Muscle layer of colon (tissue), 2 donors: ENCODE results near the gene EMILIN1.

Source experiments
- H3K27ac ChIP-seq: one replicate; pipeline ENCODE4 v1.7.0; 2013; ENCODE audit warnings: low read depth, mild to moderate bottlenecking, low read length, moderate library complexity
- H3K27me3 ChIP-seq, 2 donors: one replicate each; pipeline ENCODE4 v1.7.0; 2013; ENCODE audit warnings: low read length in 2 of 2, mild to moderate bottlenecking in 2 of 2; ENCODE audit not compliant: insufficient read depth in 2 of 2, control insufficient read depth in 1 of 2
- H3K36me3 ChIP-seq: one replicate; pipeline ENCODE4 v1.7.0; 2013; ENCODE audit warnings: mild to moderate bottlenecking, low read length; ENCODE audit not compliant: insufficient read depth
- H3K4me1 ChIP-seq: one replicate; pipeline ENCODE4 v1.7.0; 2013; ENCODE audit warnings: mild to moderate bottlenecking, low read length; ENCODE audit not compliant: insufficient read depth
- H3K4me3 ChIP-seq, 2 donors: one replicate each; pipeline ENCODE4 v1.7.0; 2013; ENCODE audit warnings: low read length in 2 of 2, low read depth in 1 of 2, mild to moderate bottlenecking in 1 of 2, moderate library complexity in 1 of 2
- H3K9ac ChIP-seq: one replicate; pipeline ENCODE4 v1.7.0; 2013; ENCODE audit warnings: low read length
- H3K9me3 ChIP-seq: one replicate; pipeline ENCODE4 v1.7.0; 2013; ENCODE audit warnings: mild to moderate bottlenecking, low read length
- donor health status: abdominal sarcoma.
- donor health status: Adenocarcinoma of cecum.

Gene EMILIN1

DNA sequence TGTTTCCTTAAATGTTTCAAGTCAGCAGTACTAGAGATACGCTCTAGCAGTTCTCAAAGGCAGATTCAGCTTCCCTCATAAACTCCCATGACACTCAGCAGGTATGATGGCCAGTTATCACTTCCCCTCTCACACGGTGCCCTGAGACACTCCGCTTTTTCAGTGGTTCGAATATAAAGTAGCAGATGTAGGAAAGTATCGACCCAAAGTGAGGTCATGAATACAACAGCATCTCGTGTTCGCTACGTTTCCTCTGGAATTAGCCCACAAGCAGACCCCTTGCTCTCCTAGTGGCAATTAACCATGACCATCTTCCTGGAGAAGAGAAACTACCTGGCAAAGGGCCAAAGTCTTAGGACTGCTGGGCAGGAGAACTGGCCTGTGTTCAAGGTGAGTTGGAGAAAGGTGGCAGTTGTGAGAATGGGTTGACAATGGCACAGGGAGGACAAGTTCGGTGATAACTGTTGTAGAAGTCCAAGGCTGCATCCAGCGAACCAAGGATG is 36.2 kb upstream of the EMILIN1 start:
- no peak overlapping the region for H3K27ac ChIP-seq
- no peak overlapping the region for H3K9ac ChIP-seq
- peaks cover 43% of the 10 kb centered on the region for H3K36me3 ChIP-seq
- H3K27me3 ChIP-seq: no peaks in the 10 kb centered on the region
- no peak overlapping the region for H3K4me3 ChIP-seq
- no peaks in the 10 kb centered on the region for H3K9me3 ChIP-seq
- H3K4me1 ChIP-seq: peaks cover 12% of the 10 kb centered on the region

DNA sequence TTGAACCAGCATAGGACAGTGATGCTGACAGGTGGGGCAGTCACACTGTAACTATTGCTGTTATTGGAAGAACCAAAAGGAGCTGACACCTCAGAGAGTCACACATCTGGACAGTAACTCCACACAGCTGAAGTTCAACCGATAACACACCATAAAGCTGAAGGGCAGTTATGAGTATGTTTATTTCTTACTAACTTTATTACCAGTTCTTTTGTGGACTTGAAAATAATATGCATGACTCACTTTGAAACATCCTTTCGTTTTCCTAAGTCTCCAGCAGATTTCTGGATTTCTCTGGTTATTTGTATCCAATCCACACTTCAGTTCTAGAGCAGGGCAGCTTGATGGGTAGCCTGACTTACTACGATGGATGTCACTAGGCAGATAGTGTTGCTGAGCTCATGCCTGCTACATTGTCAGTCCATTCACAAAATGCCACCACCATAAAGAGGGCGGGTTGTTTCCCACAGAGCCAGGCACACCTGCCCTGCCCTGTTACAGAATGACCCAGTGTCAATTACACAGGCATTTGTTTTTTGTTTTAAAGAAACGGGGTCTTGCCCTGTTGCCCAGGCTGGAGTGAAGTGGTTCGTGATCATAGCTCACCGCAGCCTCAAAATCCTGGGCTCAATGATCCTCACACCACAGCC is 35.3 kb upstream of the EMILIN1 start:
- Histone ChIP-seq H3K27ac (no peak overlapping the region), H3K4me3 (no peak overlapping the region), H3K9me3 (no peaks in the 10 kb centered on the region), H3K27me3 (no peaks in the 10 kb centered on the region), H3K36me3 (peaks cover 34% of the 10 kb centered on the region), H3K4me1 (peaks cover 12% of the 10 kb centered on the region), H3K9ac (no peak overlapping the region)

DNA sequence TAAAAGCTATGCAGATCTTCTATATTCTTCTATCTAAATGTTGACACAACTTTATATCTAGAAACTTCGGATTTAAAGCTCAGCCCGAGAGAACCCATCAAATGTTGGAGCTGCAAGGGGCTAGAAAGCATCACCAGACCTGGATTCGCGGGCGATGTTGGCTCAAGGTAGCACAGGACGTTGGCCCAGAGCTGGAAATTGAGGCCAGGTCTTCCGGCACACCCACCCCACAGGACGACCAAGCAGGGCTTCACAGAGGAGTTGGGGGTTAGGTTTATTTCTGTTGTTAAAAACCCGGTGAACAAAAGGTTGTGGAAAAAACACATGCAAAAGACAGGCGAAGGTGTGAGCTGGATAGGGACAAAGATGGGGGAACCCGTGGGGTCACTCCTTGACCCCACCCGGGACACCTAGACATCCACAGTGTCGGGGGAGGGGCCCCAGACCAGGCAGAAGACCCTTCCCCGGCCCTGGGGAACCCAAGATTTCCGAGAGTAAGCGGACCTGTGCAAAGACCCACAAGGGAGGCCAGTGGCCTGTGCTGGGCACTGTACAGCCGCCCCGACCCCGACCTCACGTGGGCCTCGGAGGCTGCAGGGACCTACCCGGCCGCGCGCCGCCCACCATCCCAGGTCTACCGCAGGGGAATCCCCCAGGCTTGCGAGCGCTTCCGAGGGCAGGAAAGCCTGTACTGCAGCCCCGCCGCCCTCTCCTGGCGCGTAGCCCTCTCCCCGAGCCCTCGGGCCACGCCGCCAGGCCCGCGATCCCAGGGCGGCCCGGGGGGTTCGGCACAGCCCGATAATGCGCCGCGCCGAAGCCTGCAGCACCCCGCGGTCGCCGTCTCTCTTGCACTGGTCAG is 28.8 kb upstream of the EMILIN1 start:
- Histone ChIP-seq H3K4me1 (peaks cover 18% of the 10 kb centered on the region), H3K9me3 (no peaks in the 10 kb centered on the region), H3K27ac (peak overlapping the region; percentile 98), H3K4me3 (peak overlapping the region; percentile 70 to 92), H3K9ac (peak overlapping the region; percentile 67), H3K27me3 (no peaks in the 10 kb centered on the region), H3K36me3 (peaks cover 16% of the 10 kb centered on the region)

DNA sequence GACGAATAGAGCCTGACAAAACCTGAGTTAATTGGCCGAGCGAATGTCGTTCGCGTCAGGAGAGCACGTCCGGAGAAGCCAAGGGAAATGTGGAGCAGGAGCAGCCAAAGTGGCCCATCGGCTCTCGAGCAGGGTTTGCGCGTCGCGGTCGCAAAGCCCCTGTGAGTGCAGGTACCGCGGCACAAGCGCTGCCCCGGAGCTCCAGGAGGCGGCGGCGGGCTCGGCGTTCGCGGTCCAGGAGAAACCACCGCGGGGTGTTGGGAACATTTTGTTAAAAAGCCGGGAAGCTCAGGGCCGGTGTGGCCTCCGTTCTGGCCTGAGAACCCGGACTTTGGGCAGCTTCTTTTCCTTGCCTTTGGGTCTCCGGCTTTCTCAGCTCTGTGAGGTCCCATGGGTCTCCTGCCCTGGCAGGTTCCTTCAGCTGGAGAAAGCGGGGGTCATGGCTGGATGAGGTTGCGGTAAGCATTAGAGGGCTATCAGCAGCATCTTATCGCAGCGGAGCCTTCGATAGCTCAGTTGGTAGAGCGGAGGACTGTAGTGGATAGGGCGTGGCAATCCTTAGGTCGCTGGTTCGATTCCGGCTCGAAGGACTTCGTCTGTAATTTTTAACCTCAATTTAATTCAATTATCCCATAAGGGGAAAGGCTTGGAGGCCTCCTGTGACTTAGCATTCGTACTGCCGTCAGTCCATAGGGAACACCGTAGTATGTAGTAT is 28.0 kb upstream of the EMILIN1 start:
- H3K9ac ChIP-seq: peak overlapping the region; percentile 69
- peaks cover 18% of the 10 kb centered on the region for H3K4me1 ChIP-seq
- peak overlapping the region; percentile 98 for H3K27ac ChIP-seq
- peak overlapping the region; percentile 70 to 92 for H3K4me3 ChIP-seq
- H3K36me3 ChIP-seq: peaks cover 24% of the 10 kb centered on the region
- no peaks in the 10 kb centered on the region for H3K9me3 ChIP-seq
- H3K27me3 ChIP-seq: no peaks in the 10 kb centered on the region

DNA sequence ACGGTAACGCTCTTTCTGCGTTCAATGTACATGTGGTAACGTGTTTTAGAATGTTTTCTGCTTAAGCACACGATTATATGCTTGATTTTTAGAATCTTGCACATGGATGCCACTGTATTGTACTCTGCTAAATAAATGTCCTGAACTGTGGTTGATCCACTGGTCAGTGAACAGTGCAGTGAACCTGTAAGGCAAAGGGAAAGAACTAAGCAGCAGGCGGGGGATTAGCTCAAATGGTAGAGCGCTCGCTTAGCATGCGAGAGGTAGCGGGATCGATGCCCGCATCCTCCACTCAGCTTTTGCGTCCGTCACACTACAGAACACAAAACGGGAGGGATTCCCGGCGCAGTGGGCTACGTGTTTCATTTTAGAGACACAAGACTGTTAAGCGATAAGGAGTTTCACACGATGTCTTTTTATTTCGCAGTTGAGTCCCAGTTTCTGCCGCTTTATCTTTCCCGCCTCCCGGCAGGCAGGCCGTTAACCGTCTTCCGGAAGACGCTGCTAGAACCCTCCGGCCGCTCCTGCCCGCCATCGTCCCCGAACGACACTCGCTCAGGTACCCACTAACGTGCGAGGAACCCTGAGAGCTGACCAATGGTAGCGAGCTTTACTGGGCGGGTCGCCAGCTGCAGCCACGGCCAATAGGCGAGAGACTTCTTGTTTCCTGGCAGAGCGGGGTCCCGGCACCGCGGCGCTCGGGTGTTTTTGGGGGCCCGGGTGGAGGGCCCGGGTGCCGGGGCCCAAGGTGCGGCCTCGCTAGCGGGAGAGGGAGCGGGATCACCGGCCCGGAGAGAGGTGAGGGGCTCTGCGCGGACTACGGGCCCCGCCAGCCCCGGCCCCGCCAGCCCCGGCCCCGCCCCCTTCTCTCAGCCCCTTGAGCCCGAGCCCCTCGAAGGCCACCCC is 27.2 kb upstream of the EMILIN1 start, which contains the start of gene AGBL5:
TSS of gene AGBL5 (plus strand) at position 673 of the 906 bp plus-strand sequence. CDS start 1,291 bp downstream, outside the sequence.
- Histone ChIP-seq H3K27me3 (no peaks in the 10 kb centered on the region), H3K9me3 (no peaks in the 10 kb centered on the region), H3K4me1 (peaks cover 18% of the 10 kb centered on the region), H3K4me3 (peak within 1 kb of the TSS; percentile 70 to 92), H3K27ac (peak within 1 kb of the TSS; percentile 98), H3K36me3 (peaks cover 32% of the 10 kb centered on the region), H3K9ac (peak within 1 kb of the TSS; percentile 83)

DNA sequence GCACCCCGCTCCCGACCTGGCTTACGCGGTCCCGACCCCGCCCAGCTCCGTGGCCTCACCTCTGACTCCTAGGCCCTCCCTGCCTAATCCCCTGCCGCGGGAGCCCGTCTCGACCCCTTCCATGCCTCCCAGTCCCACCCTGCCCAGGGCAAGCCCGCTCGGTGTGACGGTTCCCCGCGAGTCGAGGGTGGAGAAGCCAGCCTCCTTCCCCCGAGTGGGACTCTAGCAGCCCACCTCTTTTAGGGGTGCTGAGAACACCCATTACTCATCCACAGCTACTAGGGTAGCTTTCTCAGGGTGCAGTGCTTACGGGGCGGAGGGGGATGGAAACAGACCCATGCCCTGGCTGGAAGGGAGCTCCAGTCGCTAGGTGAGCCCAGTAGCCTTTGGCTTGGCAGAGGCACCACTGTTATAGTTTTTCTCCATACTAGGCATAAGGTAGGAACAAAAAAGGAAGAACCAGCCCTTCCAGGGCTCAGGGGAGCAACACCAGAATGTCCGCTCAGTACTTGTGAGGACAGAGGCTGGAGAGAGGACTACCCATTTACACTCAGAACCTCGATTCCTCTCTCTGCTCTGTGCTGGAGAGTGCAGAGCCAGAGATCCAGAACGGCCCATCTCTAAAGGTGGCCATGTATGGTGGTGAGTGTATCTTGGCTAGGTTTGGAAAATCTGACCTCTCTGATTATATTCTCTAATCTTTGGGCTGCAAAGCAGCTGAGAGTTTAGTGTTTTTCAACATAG is 26.3 kb upstream of the EMILIN1 start:
- H3K4me3 ChIP-seq: peak overlapping the region; percentile 64 to 83
- H3K9me3 ChIP-seq: no peaks in the 10 kb centered on the region
- H3K36me3 ChIP-seq: peaks cover 39% of the 10 kb centered on the region
- peak overlapping the region; percentile 98 for H3K27ac ChIP-seq
- peaks cover 18% of the 10 kb centered on the region for H3K4me1 ChIP-seq
- peak overlapping the region; percentile 83 for H3K9ac ChIP-seq
- no peaks in the 10 kb centered on the region for H3K27me3 ChIP-seq

DNA sequence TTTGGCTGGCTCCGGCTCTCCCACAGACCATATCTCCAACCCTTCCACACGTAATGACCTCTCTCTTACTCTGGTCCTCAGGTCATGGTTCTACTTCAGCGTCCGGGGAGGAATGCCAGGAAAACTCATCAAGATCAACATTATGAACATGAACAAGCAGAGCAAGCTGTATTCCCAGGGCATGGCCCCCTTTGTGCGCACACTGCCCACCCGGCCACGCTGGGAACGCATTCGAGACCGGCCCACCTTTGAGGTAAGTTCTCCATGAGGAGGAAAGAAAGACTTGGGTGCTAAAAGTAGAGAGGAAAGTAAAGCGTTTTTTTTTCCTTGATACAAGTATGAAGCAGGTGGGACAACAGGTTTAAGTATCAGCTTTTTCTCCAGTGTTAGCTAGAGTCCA is 25.1 kb upstream of the EMILIN1 start:
- H3K9ac ChIP-seq: no peak overlapping the region
- H3K27me3 ChIP-seq: no peaks in the 10 kb centered on the region
- no peak overlapping the region for H3K27ac ChIP-seq
- H3K4me3 ChIP-seq: no peak overlapping the region
- H3K9me3 ChIP-seq: no peaks in the 10 kb centered on the region
- peaks cover 46% of the 10 kb centered on the region for H3K36me3 ChIP-seq
- H3K4me1 ChIP-seq: peaks cover 18% of the 10 kb centered on the region

DNA sequence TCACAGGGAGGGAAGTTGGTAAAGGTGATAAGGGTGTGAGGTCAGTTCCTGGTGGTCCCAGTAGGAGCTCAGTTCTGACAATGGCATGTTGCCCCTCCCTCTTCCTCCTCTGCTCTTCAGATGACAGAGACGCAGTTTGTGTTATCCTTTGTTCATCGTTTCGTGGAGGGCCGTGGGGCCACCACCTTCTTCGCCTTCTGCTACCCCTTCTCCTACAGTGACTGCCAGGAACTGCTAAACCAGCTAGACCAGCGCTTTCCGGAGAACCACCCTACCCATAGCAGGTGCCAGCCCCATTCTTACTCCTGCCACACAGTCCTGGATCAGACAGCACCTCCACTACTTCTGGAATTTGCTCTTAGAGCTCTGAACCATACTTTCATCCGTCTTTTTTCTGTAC is 24.6 kb upstream of the EMILIN1 start:
- no peak overlapping the region for H3K27ac ChIP-seq

DNA sequence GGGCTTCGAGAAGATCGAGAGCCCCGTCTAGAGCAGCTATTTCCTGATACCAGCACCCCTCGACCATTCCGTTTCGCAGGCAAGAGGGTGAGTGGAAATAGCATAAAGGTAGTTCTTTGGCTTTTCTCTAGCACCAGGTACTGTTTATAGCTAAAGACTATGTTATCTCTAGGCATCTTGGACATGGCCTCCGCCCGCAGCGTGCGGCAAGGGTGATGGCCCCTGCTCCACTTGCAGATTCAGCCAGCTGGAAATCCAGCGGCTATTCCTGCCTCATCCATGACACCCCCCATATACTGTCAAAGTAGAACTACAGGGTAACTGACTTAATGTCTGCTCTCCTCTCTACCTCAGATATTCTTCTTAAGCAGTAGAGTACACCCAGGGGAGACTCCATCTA is 23.7 kb upstream of the EMILIN1 start:
- H3K27me3 ChIP-seq: no peaks in the 10 kb centered on the region
- H3K27ac ChIP-seq: no peak overlapping the region
- H3K9ac ChIP-seq: no peak overlapping the region
- H3K4me3 ChIP-seq: no peak overlapping the region
- H3K36me3 ChIP-seq: peaks cover 60% of the 10 kb centered on the region
- peaks cover 10% of the 10 kb centered on the region for H3K4me1 ChIP-seq
- H3K9me3 ChIP-seq: no peaks in the 10 kb centered on the region

More for the DNA sequence above, 24.6 kb upstream of the EMILIN1 start:
- Histone ChIP-seq H3K9ac (no peak overlapping the region), H3K4me3 (no peak overlapping the region), H3K36me3 (peaks cover 50% of the 10 kb centered on the region), H3K4me1 (peaks cover 18% of the 10 kb centered on the region), H3K9me3 (no peaks in the 10 kb centered on the region), H3K27me3 (no peaks in the 10 kb centered on the region)

DNA sequence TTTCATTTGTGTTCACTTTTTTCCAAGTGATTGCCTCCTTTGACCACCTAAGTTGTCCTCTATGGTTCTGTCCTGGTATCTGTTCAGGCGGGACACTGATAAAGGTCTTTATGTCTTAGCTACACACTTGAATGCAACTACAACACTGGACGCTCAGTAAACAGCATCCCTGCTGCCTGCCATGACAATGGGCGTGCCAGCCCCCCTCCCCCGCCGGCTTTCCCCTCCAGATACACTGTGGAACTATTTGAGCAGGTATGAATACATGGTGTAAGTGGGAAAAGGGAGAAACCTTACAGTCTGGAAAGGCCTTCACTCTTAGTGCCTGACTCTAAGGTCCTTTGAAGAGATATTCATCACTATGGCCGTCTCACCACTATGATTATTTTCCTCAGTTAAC is 21.2 kb upstream of the EMILIN1 start:
- no peaks in the 10 kb centered on the region for H3K9me3 ChIP-seq
- peaks cover 6% of the 10 kb centered on the region for H3K4me1 ChIP-seq
- H3K27ac ChIP-seq: no peak overlapping the region
- peaks cover 68% of the 10 kb centered on the region for H3K36me3 ChIP-seq
- no peak overlapping the region for H3K4me3 ChIP-seq
- H3K9ac ChIP-seq: no peak overlapping the region
- H3K27me3 ChIP-seq: no peaks in the 10 kb centered on the region
